Sigmoid colon (tissue), 7 donors: Measurements from ENCODE around the gene GMDS. TPM values are rescaled to one million over a fixed set of nuclear protein-coding genes. Genes with fewer than 3 reads are reported as not detected.

Experiments used
- DNase-seq: peaks from one replicate; pipeline ENCODE4 v3.0.0-alpha.2; 2019
- H3K27ac ChIP-seq, 4 donors: fragments of 200-600 bp; sonication (generic); one replicate each; pipeline ENCODE4 v1.5.1; 2016 to 2019; ENCODE audit warnings: mild to moderate bottlenecking in 1 of 4
- H3K27me3 ChIP-seq, 3 donors: fragments of 200-600 bp; sonication (generic); one replicate each; pipeline ENCODE4 v1.5.1; 2019; ENCODE audit warnings: mild to moderate bottlenecking in 1 of 3
- H3K36me3 ChIP-seq, 4 donors: fragments of 200-600 bp; sonication (generic); one replicate each; pipeline ENCODE4 v1.5.1; 2016 to 2019
- H3K4me1 ChIP-seq, 4 donors: fragments of 200-600 bp; sonication (generic); one replicate each; pipeline ENCODE4 v1.5.1; 2017 to 2019
- H3K4me3 ChIP-seq, 4 donors: fragments of 200-600 bp; sonication (generic); one replicate each; pipeline ENCODE4 v1.5.1; 2017 to 2019; ENCODE audit warnings: mild to moderate bottlenecking in 2 of 4, moderate library complexity in 1 of 4
- H3K9me3 ChIP-seq, 4 donors: fragments of 200-600 bp in 3 of 4; sonication (generic) in 3 of 4; one replicate each; pipeline versions ENCODE4 v1.5.1 to v1.6.1; 2013 to 2019
- CTCF ChIP-seq, 4 experiments: fragments of 450-650 bp in 3 of 4; fragments of 200-600 bp in 1 of 4; IDR thresholded peaks; one replicate each; pipeline ENCODE4 v1.5.1; 2016 to 2019; ENCODE audit warnings: antibody characterized with exemption in 4 of 4, mild to moderate bottlenecking in 3 of 4, moderate library complexity in 2 of 4
- EP300 ChIP-seq, 4 donors: sonication (generic); formaldehyde crosslinking; IDR thresholded peaks; one replicate each; pipeline ENCODE4 v1.6.1; 2017; ENCODE audit warnings: antibody characterized with exemption in 4 of 4
- POLR2A ChIP-seq, 2 donors: fragments of 450-650 bp; IDR thresholded peaks; one replicate each; pipeline ENCODE4 v1.6.1; 2016; ENCODE audit warnings: antibody characterized with exemption in 2 of 2, mild to moderate bottlenecking in 2 of 2, moderate library complexity in 2 of 2
- POLR2AphosphoS5 ChIP-seq, 4 donors: sonication (generic); formaldehyde crosslinking; IDR thresholded peaks; one replicate each; pipeline ENCODE4 v1.6.1; 2017; ENCODE audit warnings: antibody characterized with exemption in 4 of 4
- WGBS, 2 donors: extraction: QIAGEN DNeasy Blood & Tissue Kit; methylation state at CpG; one replicate each; pipeline ENCODE4 v1.1.7; 2013; 5-methylcytosine and 5-hydroxymethylcytosine counted together
- intact Hi-C: fragments of 100-400 bp; cut with DNase I; formaldehyde crosslinking; loops from one replicate; pipeline ENCODE4 v1.15.1; 2023
- polyA plus RNA-seq, 3 donors: library from polyadenylated mRNA; stranded (reverse); fragments of 200-250 nt; gene quantifications; one replicate each; pipeline ENCODE4 v1.2.3, GENCODE V29; 2013
- total RNA-seq, 4 donors: library from RNA; depleted of rRNA; stranded (reverse); fragments of >200 nt; gene quantifications; one replicate each; pipeline ENCODE4 v1.1.0, GENCODE V29; 2016
- donor health status: healthy with polysubstance abuse.
- donor health status: Bipolar disorder and iron deficiency.
- donor health status: healthy.

GMDS gene
- total and polyA plus RNA-seq, 7 donors = 3.1 to 173 (median 9.4) TPM

- TF ChIP-seq POLR2AphosphoS5 (IDR thresholded peaks at IDR 0.05) (no peak), EP300 (IDR thresholded peaks at IDR 0.05) (no peak), POLR2A (IDR thresholded peaks at IDR 0.05) (no peak), CTCF (IDR thresholded peaks at IDR 0.05) (no peak)
- intact Hi-C loops = no loop called here
- Histone ChIP-seq H3K27ac (no peak overlapping the region), H3K9me3 (no peaks in the 10 kb centered on the region), H3K27me3 (no peaks in the 10 kb centered on the region), H3K4me3 (no peak overlapping the region), H3K4me1 (peaks cover 0 to 22% (median 12%) of the 10 kb centered on the region in 4 donors), H3K36me3 (no peaks in the 10 kb centered on the region)
- DNase-seq = no peak
- 93 to 94% methylated on average over 11 of the region's 11 CpGs for WGBS, 2 donors
These were observed 668.7 kb downstream of the GMDS start for GRCh38 chr6:1576711-1577110.

GRCh38 chr6:1576166-1576565 lies 669.2 kb downstream of the GMDS start:
- Histone ChIP-seq H3K9me3 (peaks cover 0 to 2% (median 0%) of the 10 kb centered on the region in 4 donors), H3K27me3 (no peaks in the 10 kb centered on the region), H3K4me3 (no peak overlapping the region), H3K36me3 (no peaks in the 10 kb centered on the region), H3K27ac (peak overlapping the region in 3 of 4 donors; percentile 48 to 64 (median 60)), H3K4me1 (peaks cover 0 to 22% (median 12%) of the 10 kb centered on the region in 4 donors)
- no peak for DNase-seq
- WGBS, 2 donors = 87% methylated on average over 9 of the region's 9 CpGs
- intact Hi-C loops = no loop called here
- no peak for TF ChIP-seq POLR2A (IDR thresholded peaks at IDR 0.05)
- TF ChIP-seq POLR2AphosphoS5 (IDR thresholded peaks at IDR 0.05) = no peak
- no peak for TF ChIP-seq EP300 (IDR thresholded peaks at IDR 0.05)
- TF ChIP-seq CTCF (IDR thresholded peaks at IDR 0.05) = no peak

GRCh38 chr6:1575210-1576041 lies 670.0 kb downstream of the GMDS start:
- intact Hi-C loops = no loop called here
- peaks cover 0 to 22% (median 12%) of the 10 kb centered on the region in 4 donors for H3K4me1 ChIP-seq
- H3K9me3 ChIP-seq = peaks cover 0 to 4% (median under 1%) of the 10 kb centered on the region in 4 donors
- no peak for TF ChIP-seq CTCF (IDR thresholded peaks at IDR 0.05)
- TF ChIP-seq EP300 (IDR thresholded peaks at IDR 0.05) = no peak
- TF ChIP-seq POLR2A (IDR thresholded peaks at IDR 0.05) = no peak
- no peak for TF ChIP-seq POLR2AphosphoS5 (IDR thresholded peaks at IDR 0.05)
- DNase-seq = no peak
- H3K27ac ChIP-seq = peak overlapping the region; percentile 48 to 64 (median 56)
- WGBS, 2 donors = 74 to 79% methylated on average over 16 of the region's 16 CpGs
- peak overlapping the region in 3 of 4 donors; percentile 12 to 31 (median 13) for H3K4me3 ChIP-seq
- H3K36me3 ChIP-seq = no peaks in the 10 kb centered on the region
- no peaks in the 10 kb centered on the region for H3K27me3 ChIP-seq

GRCh38 chr6:1574890-1575209 lies 670.6 kb downstream of the GMDS start:
- 73 to 78% methylated on average over 6 of the region's 6 CpGs for WGBS, 2 donors
- H3K27me3 ChIP-seq = no peaks in the 10 kb centered on the region
- H3K9me3 ChIP-seq = peaks cover 0 to 5% (median under 1%) of the 10 kb centered on the region in 4 donors
- TF ChIP-seq EP300 (IDR thresholded peaks at IDR 0.05) = no peak
- H3K4me1 ChIP-seq = peaks cover 0 to 22% (median 12%) of the 10 kb centered on the region in 4 donors
- peak overlapping the region; percentile 48 to 64 (median 56) for H3K27ac ChIP-seq
- no peaks in the 10 kb centered on the region for H3K36me3 ChIP-seq
- H3K4me3 ChIP-seq = peak overlapping the region in 1 of 4 donors; percentile 31
- DNase-seq = no peak
- intact Hi-C loops = no loop called here

- H3K36me3 ChIP-seq = no peaks in the 10 kb centered on the region
- intact Hi-C loops = no loop called here
- TF ChIP-seq POLR2AphosphoS5 (IDR thresholded peaks at IDR 0.05) (no peak), CTCF (IDR thresholded peaks at IDR 0.05) (no peak), EP300 (IDR thresholded peaks at IDR 0.05) (no peak), POLR2A (IDR thresholded peaks at IDR 0.05) (no peak)
- peaks cover 0 to 5% (median under 1%) of the 10 kb centered on the region in 4 donors for H3K9me3 ChIP-seq
- H3K27me3 ChIP-seq = no peaks in the 10 kb centered on the region
- WGBS, 2 donors = 90 to 93% methylated on average over 13 of the region's 13 CpGs
- no peak overlapping the region for H3K4me3 ChIP-seq
- no peak for DNase-seq
- peaks cover 0 to 22% (median 12%) of the 10 kb centered on the region in 4 donors for H3K4me1 ChIP-seq
- H3K27ac ChIP-seq = peak overlapping the region in 1 of 4 donors; percentile 9
These were observed 671.2 kb downstream of the GMDS start for GRCh38 chr6:1574083-1574761.
